22Rv1 (cell line): ENCODE results near the gene MAP2K2.

Experiments used
- CTCF ChIP-seq: fragments of 450-650 bp; IDR thresholded peaks from 2 replicates; pipeline ENCODE4 v1.5.1; 2017; ENCODE audit warnings: mild to moderate bottlenecking
- ZFX ChIP-seq: fragments of 450-650 bp; IDR thresholded peaks from 2 replicates; pipeline ENCODE4 v1.6.1; 2017; ENCODE audit warnings: antibody characterized with exemption, borderline replicate concordance

- TF ChIP-seq CTCF (no peak), ZFX (no peak)
Measured at GRCh38 chr19:4098493-4098892, 25.4 kb downstream of the MAP2K2 start.
